Transverse colon (tissue), 4 donors: Measurements from ENCODE around the gene MAFG. TPM values are rescaled to one million over a fixed set of nuclear protein-coding genes. Genes with fewer than 3 reads are reported as not detected.
A peak's percentile ranks its signal among the peaks of the same experiment; 100 is the strongest.

ENCODE experiments used
- DNase-seq: peaks from one replicate; pipeline ENCODE4 v3.0.0-alpha.2; 2019
- H3K27ac ChIP-seq, 4 donors: fragments of 200-600 bp; sonication (generic); 2 replicates each; pipeline ENCODE4 v1.5.1; 2016 to 2018; ENCODE audit warnings: inconsistent platforms in 4 of 4
- H3K27me3 ChIP-seq: fragments of 200-600 bp; sonication (generic); 2 replicates; pipeline ENCODE4 v1.5.1; 2017; ENCODE audit warnings: inconsistent platforms
- H3K36me3 ChIP-seq, 4 donors: fragments of 200-600 bp; sonication (generic); 2 replicates each; pipeline ENCODE4 v1.5.1; 2017 to 2019; ENCODE audit warnings: inconsistent platforms in 4 of 4
- H3K4me1 ChIP-seq, 4 donors: fragments of 200-600 bp; sonication (generic); 2 replicates each; pipeline ENCODE4 v1.5.1; 2017 to 2020; ENCODE audit warnings: inconsistent platforms in 4 of 4
- H3K4me3 ChIP-seq, 4 donors: fragments of 200-600 bp; sonication (generic); 1 replicate in 1 of 4; 2 replicates in 3 of 4; pipeline versions ENCODE4 v1.5.1 to v1.6.1; 2017 to 2019; ENCODE audit warnings: inconsistent platforms in 4 of 4
- H3K9me3 ChIP-seq, 2 donors: fragments of 200-600 bp; sonication (generic); 2 replicates each; pipeline ENCODE4 v1.5.1; 2017 to 2019; ENCODE audit warnings: inconsistent platforms in 2 of 2
- CTCF ChIP-seq, 5 experiments: fragments of 200-600 bp in 3 of 5; fragments of 450-650 bp in 2 of 5; sonication (generic) in 3 of 5; IDR thresholded peaks; 1 replicate in 2 of 5; 2 replicates in 3 of 5; pipeline ENCODE4 v1.5.1; 2016 to 2017; ENCODE audit warnings: antibody characterized with exemption in 5 of 5, inconsistent platforms in 3 of 5, mild to moderate bottlenecking in 2 of 5, moderate library complexity in 1 of 5
- EP300 ChIP-seq: sonication (generic); formaldehyde crosslinking; IDR thresholded peaks from one replicate; pipeline ENCODE4 v1.6.1; 2017; ENCODE audit warnings: antibody characterized with exemption, low read depth
- POLR2A ChIP-seq: fragments of 450-650 bp; IDR thresholded peaks from one replicate; pipeline ENCODE4 v1.6.1; 2016; ENCODE audit warnings: antibody characterized with exemption, mild to moderate bottlenecking, moderate library complexity
- POLR2AphosphoS5 ChIP-seq, 3 donors: sonication (generic); formaldehyde crosslinking; IDR thresholded peaks; one replicate each; pipeline ENCODE4 v1.6.1; 2016; ENCODE audit warnings: antibody characterized with exemption in 3 of 3
- WGBS, 2 donors: methylation state at CpG; one replicate each; pipeline ENCODE4 v1.1.5; 2018; ENCODE audit warnings: low coverage in 1 of 2; 5-methylcytosine and 5-hydroxymethylcytosine counted together
- in situ Hi-C, 4 donors: fragments of 200-750 bp; cut with MboI; loops; one replicate each; pipeline versions ENCODE4 v1.15.0 to v1.15.1; 2017; ENCODE audit warnings: low sequenced_read_pairs in 3 of 4, low pct_ligation_motif_present in 1 of 4, low pct_unique_long_range_greater_than_20kb in 1 of 4
- intact Hi-C: fragments of 100-400 bp; cut with DNase I; formaldehyde crosslinking; loops from one replicate; pipeline ENCODE4 v1.15.1; 2023; ENCODE audit warnings: low total_unique reads
- total RNA-seq, 4 donors: library from RNA; depleted of rRNA; stranded (reverse); fragments of >200 nt; gene quantifications; one replicate each; pipeline ENCODE4 v1.1.0, GENCODE V29; 2016

The MAFG gene
- total RNA-seq, 4 donors from 2014 or later: 22.4 to 34.4 (median 24.3) TPM

GRCh38 chr17:81931189-81931556 lies 3.6 kb upstream of the MAFG start:
- TF ChIP-seq CTCF (IDR thresholded peaks at IDR 0.05): no peak
- TF ChIP-seq POLR2AphosphoS5 (IDR thresholded peaks at IDR 0.05): no peak
- TF ChIP-seq EP300: no peak
- TF ChIP-seq POLR2A: no peak
- no peaks in the 10 kb centered on the region for H3K36me3 ChIP-seq
- H3K4me1 ChIP-seq: peaks cover 8 to 31% (median 19%) of the 10 kb centered on the region in 4 donors
- DNase-seq: no peak
- H3K4me3 ChIP-seq: no peak overlapping the region
- in situ Hi-C loops (no loop called here), intact Hi-C loops (no loop called here)
- peaks cover 17% of the 10 kb centered on the region for H3K27me3 ChIP-seq
- H3K27ac ChIP-seq: no peak overlapping the region
- WGBS, 2 donors: 77% methylated on average over 13 of the region's 13 CpGs; no CpG with 5 or more reads in 1 of the 2 donors
- no peaks in the 10 kb centered on the region for H3K9me3 ChIP-seq

GRCh38 chr17:81930142-81931125 lies 2.9 kb upstream of the MAFG start:
- in situ Hi-C loops: no loop called here
- 62 to 74% methylated on average over 7 to 20 of the region's 20 CpGs for WGBS, 2 donors
- peaks cover 14 to 32% (median 25%) of the 10 kb centered on the region in 4 donors for H3K4me1 ChIP-seq
- no peaks in the 10 kb centered on the region for H3K36me3 ChIP-seq
- peaks cover 17% of the 10 kb centered on the region for H3K27me3 ChIP-seq
- H3K4me3 ChIP-seq: no peak overlapping the region
- no peaks in the 10 kb centered on the region for H3K9me3 ChIP-seq
- TF ChIP-seq POLR2A (no peak), POLR2AphosphoS5 (IDR thresholded peaks at IDR 0.05) (no peak), CTCF (IDR thresholded peaks at IDR 0.05) (no peak), EP300 (no peak)
- intact Hi-C loops: no loop called here
- no peak overlapping the region for H3K27ac ChIP-seq
- peak; percentile 49 for DNase-seq

GRCh38 chr17:81929253-81930141 lies 2.0 kb upstream of the MAFG start:
- no peaks in the 10 kb centered on the region for H3K9me3 ChIP-seq
- peaks cover 17% of the 10 kb centered on the region for H3K27me3 ChIP-seq
- in situ Hi-C loops (no loop called here), intact Hi-C loops (no loop called here)
- WGBS, 2 donors: 84% methylated on average over 31 of the region's 31 CpGs; no CpG with 5 or more reads in 1 of the 2 donors
- no peak overlapping the region for H3K27ac ChIP-seq
- TF ChIP-seq POLR2AphosphoS5 (IDR thresholded peaks at IDR 0.05) (no peak), EP300 (no peak), CTCF (IDR thresholded peaks at IDR 0.05) (no peak), POLR2A (no peak)
- no peak overlapping the region for H3K4me3 ChIP-seq
- DNase-seq: no peak
- no peaks in the 10 kb centered on the region for H3K36me3 ChIP-seq
- peaks cover 20 to 42% (median 34%) of the 10 kb centered on the region in 4 donors for H3K4me1 ChIP-seq
